IPS DF 6.9 (cell line): ENCODE results near the gene HYAL1.

ENCODE experiments used
- DNase-seq: peaks from one replicate; pipeline ENCODE4 v3.0.0-alpha.2; 2013; ENCODE audit warnings: low read depth, low spot score
- H3K27ac ChIP-seq: one replicate; pipeline ENCODE4 v1.5.1; 2013; ENCODE audit warnings: low read length, control low read depth
- H3K27me3 ChIP-seq: 2 replicates; pipeline ENCODE4 v1.6.1; 2013; ENCODE audit warnings: mild to moderate bottlenecking, low read length; ENCODE audit not compliant: control insufficient read depth, insufficient read depth
- H3K36me3 ChIP-seq: 2 replicates; pipeline ENCODE4 v1.6.1; 2013; ENCODE audit warnings: low read length; ENCODE audit not compliant: control insufficient read depth, insufficient read depth
- H3K4me1 ChIP-seq: 2 replicates; pipeline ENCODE4 v1.6.1; 2013; ENCODE audit warnings: low read length; ENCODE audit not compliant: control insufficient read depth, insufficient read depth
- H3K4me3 ChIP-seq: 2 replicates; pipeline ENCODE4 v1.5.1; 2013; ENCODE audit warnings: mild to moderate bottlenecking, low read length
- H3K9me3 ChIP-seq: 2 replicates; pipeline ENCODE4 v1.6.1; 2013; ENCODE audit warnings: low read length, inconsistent platforms; ENCODE audit not compliant: control insufficient read depth, insufficient read depth
- WGBS: extraction: QIAGEN DNeasy Blood & Tissue Kit; methylation state at CpG from one replicate; pipeline ENCODE4 v1.1.7; 2013; ENCODE audit warnings: mixed read lengths, missing lambda C conversion rate; ENCODE audit not compliant: insufficient read length, insufficient coverage; 5-methylcytosine and 5-hydroxymethylcytosine counted together

HYAL1 gene

GRCh38 chr3:50303013-50303815 is at the start of gene HYAL1:
HYAL1 (minus strand) TSS chr3:50303574; CDS start chr3:50302956, 618 bp downstream.
- no peak for DNase-seq

GRCh38 chr3:50352781-50353180 is 49.4 kb upstream of the HYAL1 start:
- H3K27ac ChIP-seq, result no peak overlapping the region
- peaks cover 8% of the 10 kb centered on the region; the same call in 1 of the 2 replicates for H3K36me3 ChIP-seq

More at GRCh38 chr3:50303013-50303815, at the start of gene HYAL1:
- no peaks in the 10 kb centered on the region for H3K9me3 ChIP-seq
- no peak within 1 kb of the TSS for H3K27ac ChIP-seq
- H3K27me3 ChIP-seq, result no peaks in the 10 kb centered on the region
- WGBS, result no CpG with 5 or more reads among the region's 14 CpGs
- no peak within 1 kb of the TSS for H3K4me3 ChIP-seq
- no peaks in the 10 kb centered on the region for H3K36me3 ChIP-seq
- H3K4me1 ChIP-seq, result no peaks in the 10 kb centered on the region

GRCh38 chr3:50351323-50351697 is 47.9 kb upstream of the HYAL1 start:
- Histone ChIP-seq H3K4me3 (peak overlapping the region; percentile 75; the same call in 1 of the 2 replicates), H3K4me1 (no peaks in the 10 kb centered on the region), H3K36me3 (peaks cover 11% of the 10 kb centered on the region; the same call in 1 of the 2 replicates), H3K27ac (no peak overlapping the region), H3K27me3 (no peaks in the 10 kb centered on the region), H3K9me3 (no peaks in the 10 kb centered on the region)
- DNase-seq, result no peak
- no CpG with 5 or more reads among the region's 11 CpGs for WGBS

More at GRCh38 chr3:50352781-50353180, 49.4 kb upstream of the HYAL1 start:
- H3K4me1 ChIP-seq, result peaks cover under 1% of the 10 kb centered on the region; the same call in 1 of the 2 replicates
- H3K27me3 ChIP-seq, result no peaks in the 10 kb centered on the region
- no peaks in the 10 kb centered on the region for H3K9me3 ChIP-seq
- H3K4me3 ChIP-seq, result no peak overlapping the region
- no peak for DNase-seq
- WGBS, result no CpG with 5 or more reads among the region's 2 CpGs

GRCh38 chr3:50350527-50351322 is 47.4 kb upstream of the HYAL1 start, which contains the start of the genes CYB561D2 and NPRL2:
CYB561D2 (plus strand) TSS chr3:50350862; CDS start chr3:50351434, 572 bp downstream.
NPRL2 (minus strand) TSS chr3:50350775; CDS start chr3:50350652, 123 bp downstream.
- no CpG with 5 or more reads among the region's 64 CpGs for WGBS
- Histone ChIP-seq H3K4me1 (no peaks in the 10 kb centered on the region), H3K4me3 (peak within 1 kb of the TSS; percentile 75), H3K9me3 (no peaks in the 10 kb centered on the region), H3K27ac (no peak within 1 kb of the TSS), H3K27me3 (no peaks in the 10 kb centered on the region), H3K36me3 (peaks cover 11% of the 10 kb centered on the region; the same call in 1 of the 2 replicates)
- DNase-seq, result no peak

- no peak overlapping the region for H3K27ac ChIP-seq
- H3K27me3 ChIP-seq, result no peaks in the 10 kb centered on the region; the same call in 1 of the 2 replicates
- H3K4me3 ChIP-seq, result peak overlapping the region; percentile 75; the same call in 1 of the 2 replicates
- WGBS, result no CpG with 5 or more reads among the region's 7 CpGs
- DNase-seq, result no peak
- H3K4me1 ChIP-seq, result no peaks in the 10 kb centered on the region
- peaks cover 11% of the 10 kb centered on the region; the same call in 1 of the 2 replicates for H3K36me3 ChIP-seq
- no peaks in the 10 kb centered on the region for H3K9me3 ChIP-seq
Observed at GRCh38 chr3:50350213-50350526, 46.8 kb upstream of the HYAL1 start.

GRCh38 chr3:50347187-50347813 is 43.9 kb upstream of the HYAL1 start:
- Histone ChIP-seq H3K9me3 (no peaks in the 10 kb centered on the region), H3K27me3 (peaks cover 3% of the 10 kb centered on the region; the same call in 1 of the 2 replicates), H3K36me3 (0 out of 2 replicates have a peak, but pooled peaks cover 2% of the 10 kb centered on the region), H3K27ac (no peak overlapping the region), H3K4me1 (no peaks in the 10 kb centered on the region), H3K4me3 (no peak overlapping the region)
- WGBS, result no CpG with 5 or more reads among the region's 14 CpGs
- no peak for DNase-seq

GRCh38 chr3:50345586-50346234 is 42.3 kb upstream of the HYAL1 start, which contains the start of gene ZMYND10:
ZMYND10 (minus strand) TSS chr3:50345732; CDS start chr3:50345579, 153 bp downstream.
- H3K36me3 ChIP-seq, result 0 out of 2 replicates have a peak, but pooled peaks cover 2% of the 10 kb centered on the region
- no peaks in the 10 kb centered on the region for H3K4me1 ChIP-seq
- peaks cover 3% of the 10 kb centered on the region; the same call in 1 of the 2 replicates for H3K27me3 ChIP-seq
- WGBS, result no CpG with 5 or more reads among the region's 45 CpGs
- no peak within 1 kb of the TSS for H3K27ac ChIP-seq
- DNase-seq, result no peak
- peak within 1 kb of the TSS; percentile 14; the same call in 1 of the 2 replicates for H3K4me3 ChIP-seq
- H3K9me3 ChIP-seq, result no peaks in the 10 kb centered on the region

GRCh38 chr3:50345008-50345407 is 41.6 kb upstream of the HYAL1 start:
- Histone ChIP-seq H3K27ac (no peak overlapping the region), H3K27me3 (peaks cover 7% of the 10 kb centered on the region; the same call in 1 of the 2 replicates), H3K4me1 (peaks cover 3% of the 10 kb centered on the region; the same call in 1 of the 2 replicates), H3K9me3 (no peaks in the 10 kb centered on the region), H3K36me3 (0 out of 2 replicates have a peak, but pooled peaks cover 2% of the 10 kb centered on the region), H3K4me3 (no peak overlapping the region)
- no peak for DNase-seq
- WGBS, result no CpG with 5 or more reads among the region's 8 CpGs

GRCh38 chr3:50342813-50343633 is 39.6 kb upstream of the HYAL1 start:
- no CpG with 5 or more reads among the region's 13 CpGs for WGBS
- Histone ChIP-seq H3K4me3 (no peak overlapping the region), H3K4me1 (peaks cover 3% of the 10 kb centered on the region; the same call in 1 of the 2 replicates), H3K9me3 (no peaks in the 10 kb centered on the region), H3K36me3 (0 out of 2 replicates have a peak, but pooled peaks cover 2% of the 10 kb centered on the region), H3K27me3 (peaks cover 16% of the 10 kb centered on the region; the same call in 1 of the 2 replicates), H3K27ac (no peak overlapping the region)
- DNase-seq, result no peak
